Keratinocyte (primary cell): ENCODE results near the gene ZNF562.
"Not testable (repeated sequence)": the region's sequence is repeated elsewhere in the genome, so short reads cannot be mapped to it uniquely, and the experiment has no call there.

ENCODE experiments used
- EZH2 ChIP-seq: IDR thresholded peaks from one replicate; pipeline ENCODE4 v1.6.1; 2012; ENCODE audit warnings: inconsistent platforms, mild to moderate bottlenecking, low read length, moderate library complexity
- TF ChIP-seq, protein P1 (sequence below), 3 experiments: IDR thresholded peaks in 1 of 3; conservative IDR thresholded peaks in 1 of 3; optimal IDR thresholded peaks in 1 of 3; 2 replicates in 2 of 3; 3 replicates in 1 of 3; pipeline versions ENCODE3 to v1.5.1; 2011; ENCODE audit warnings: low read length in 3 of 3, mild to moderate bottlenecking in 3 of 3, moderate library complexity in 2 of 3, control low read depth in 1 of 3, inconsistent platforms in 1 of 3; ENCODE audit not compliant: insufficient read depth in 2 of 3; ENCODE audit errors: extremely low read depth in 1 of 3

DNA sequence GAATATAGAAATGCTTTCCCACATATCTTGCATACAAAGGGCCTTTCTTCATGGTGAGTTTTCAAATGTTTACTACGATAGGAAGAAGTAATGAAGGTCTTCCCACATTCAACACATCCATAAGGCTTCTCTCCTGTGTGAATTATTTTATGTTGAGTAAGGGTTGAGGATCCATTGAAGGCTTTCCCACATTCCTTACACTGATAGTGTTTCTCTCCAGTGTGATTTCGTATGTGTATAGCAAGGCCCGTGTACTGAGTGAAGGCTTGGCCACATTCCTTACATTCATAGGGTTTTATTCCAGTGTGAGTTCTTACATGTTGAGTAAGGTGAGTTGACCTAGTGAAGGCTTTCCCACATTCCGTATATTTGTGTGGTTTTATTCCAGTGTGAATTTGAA is 15.4 kb upstream of the ZNF562 start:
- TF ChIP-seq, protein P1, sequence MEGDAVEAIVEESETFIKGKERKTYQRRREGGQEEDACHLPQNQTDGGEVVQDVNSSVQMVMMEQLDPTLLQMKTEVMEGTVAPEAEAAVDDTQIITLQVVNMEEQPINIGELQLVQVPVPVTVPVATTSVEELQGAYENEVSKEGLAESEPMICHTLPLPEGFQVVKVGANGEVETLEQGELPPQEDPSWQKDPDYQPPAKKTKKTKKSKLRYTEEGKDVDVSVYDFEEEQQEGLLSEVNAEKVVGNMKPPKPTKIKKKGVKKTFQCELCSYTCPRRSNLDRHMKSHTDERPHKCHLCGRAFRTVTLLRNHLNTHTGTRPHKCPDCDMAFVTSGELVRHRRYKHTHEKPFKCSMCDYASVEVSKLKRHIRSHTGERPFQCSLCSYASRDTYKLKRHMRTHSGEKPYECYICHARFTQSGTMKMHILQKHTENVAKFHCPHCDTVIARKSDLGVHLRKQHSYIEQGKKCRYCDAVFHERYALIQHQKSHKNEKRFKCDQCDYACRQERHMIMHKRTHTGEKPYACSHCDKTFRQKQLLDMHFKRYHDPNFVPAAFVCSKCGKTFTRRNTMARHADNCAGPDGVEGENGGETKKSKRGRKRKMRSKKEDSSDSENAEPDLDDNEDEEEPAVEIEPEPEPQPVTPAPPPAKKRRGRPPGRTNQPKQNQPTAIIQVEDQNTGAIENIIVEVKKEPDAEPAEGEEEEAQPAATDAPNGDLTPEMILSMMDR (optimal IDR thresholded peaks at IDR 0.05 in 1 of 3, IDR thresholded peaks at IDR 0.05 in 1 of 3, conservative IDR thresholded peaks at IDR 0.05 in 1 of 3; ENCODE audit: extremely low read depth in 1 of 3, insufficient read depth in 2 of 3, low read length in 3 of 3): not testable (repeated sequence)
- not testable (repeated sequence) for TF ChIP-seq EZH2
